Hepatocyte (in vitro differentiated cells): ENCODE results near the gene HS2ST1. TPM values are rescaled to one million over a fixed set of nuclear protein-coding genes. Genes with fewer than 3 reads are reported as not detected.

Source experiments
- DNase-seq: peaks from one replicate; pipeline ENCODE4 v3.0.0-alpha.2; 2016; ENCODE audit warnings: low spot score
- H2AFZ ChIP-seq: fragments of 200-600 bp; sonication (generic); 2 replicates; pipeline ENCODE4 v1.6.0; 2016; ENCODE audit warnings: antibody characterized with exemption, mild to moderate bottlenecking
- H3K27ac ChIP-seq: fragments of 200-600 bp; sonication (generic); 2 replicates; pipeline ENCODE4 v1.5.1; 2016; ENCODE audit warnings: mild to moderate bottlenecking
- H3K27me3 ChIP-seq: fragments of 200-600 bp; sonication (generic); 2 replicates; pipeline ENCODE4 v1.6.1; 2016
- H3K36me3 ChIP-seq: fragments of 200-600 bp; sonication (generic); replicated peaks from 2 replicates; pipeline ENCODE4 v1.5.1; 2016; ENCODE audit warnings: low read depth; ENCODE audit not compliant: insufficient read depth
- H3K4me1 ChIP-seq: fragments of 200-600 bp; sonication (generic); 2 replicates; pipeline ENCODE4 v1.5.1; 2016; ENCODE audit warnings: mild to moderate bottlenecking, moderate library complexity; ENCODE audit not compliant: insufficient read depth
- H3K4me2 ChIP-seq: fragments of 200-600 bp; sonication (generic); 2 replicates; pipeline ENCODE4 v1.6.0; 2016
- H3K4me3 ChIP-seq: fragments of 200-600 bp; sonication (generic); 2 replicates; pipeline ENCODE4 v1.5.1; 2016; ENCODE audit warnings: mild to moderate bottlenecking
- H3K79me2 ChIP-seq: fragments of 200-600 bp; sonication (generic); 2 replicates; pipeline ENCODE4 v1.6.0; 2017; ENCODE audit warnings: mild to moderate bottlenecking
- H3K9me2 ChIP-seq: fragments of 200-600 bp; sonication (generic); replicated peaks from 2 replicates; pipeline ENCODE4 v1.6.0; 2017; ENCODE audit warnings: mild to moderate bottlenecking; ENCODE audit not compliant: insufficient read depth
- H3K9me3 ChIP-seq: fragments of 200-600 bp; sonication (generic); 2 replicates; pipeline ENCODE4 v1.5.1; 2016; ENCODE audit warnings: low read depth, mild to moderate bottlenecking
- H4K20me1 ChIP-seq: fragments of 200-600 bp; sonication (generic); 2 replicates; pipeline ENCODE4 v1.6.0; 2016; ENCODE audit warnings: mild to moderate bottlenecking; ENCODE audit not compliant: insufficient read depth, poor library complexity, severe bottlenecking
- CTCF ChIP-seq: fragments of 200-600 bp; sonication (generic); IDR thresholded peaks from 2 replicates; pipeline ENCODE4 v1.5.1; 2016; ENCODE audit warnings: antibody characterized with exemption, mild to moderate bottlenecking; ENCODE audit not compliant: poor library complexity
- EZH2 ChIP-seq: fragments of 200-600 bp; sonication (generic); IDR thresholded peaks from 2 replicates; pipeline ENCODE4 v1.6.1; 2016; ENCODE audit warnings: antibody characterized with exemption, mild to moderate bottlenecking, borderline replicate concordance
- EZH2phosphoT487 ChIP-seq: fragments of 200-600 bp; sonication (generic); IDR thresholded peaks from one replicate; pipeline ENCODE4 v1.6.1; 2018; ENCODE audit warnings: antibody characterized with exemption, mild to moderate bottlenecking, low read depth, moderate library complexity; ENCODE audit not compliant: unreplicated experiment, severe bottlenecking
- whole genome bisulfite sequencing: methylation state at CpG from one replicate; pipeline ENCODE4 v1.1.6; 2016; ENCODE audit warnings: low lambda C conversion rate; ENCODE audit errors: missing lambda C conversion rate; 5-methylcytosine and 5-hydroxymethylcytosine counted together
- polyA plus RNA-seq: library from polyadenylated mRNA; unstranded; fragments of >200 nt; fragmentation: Nextera tagmentation; extraction: Ambion mirVana; gene quantifications from 2 replicates; pipeline ENCODE4 v1.2.1, GENCODE V29; 2016
- total RNA-seq: library from RNA; depleted of rRNA; stranded (reverse); fragments of >200 nt; gene quantifications from 2 replicates; pipeline ENCODE4 v1.2.3, GENCODE V29; 2014

The HS2ST1 gene
- total and polyA plus RNA-seq, 2 experiments from 2014 or later: 19.1 to 42.3 TPM

DNA sequence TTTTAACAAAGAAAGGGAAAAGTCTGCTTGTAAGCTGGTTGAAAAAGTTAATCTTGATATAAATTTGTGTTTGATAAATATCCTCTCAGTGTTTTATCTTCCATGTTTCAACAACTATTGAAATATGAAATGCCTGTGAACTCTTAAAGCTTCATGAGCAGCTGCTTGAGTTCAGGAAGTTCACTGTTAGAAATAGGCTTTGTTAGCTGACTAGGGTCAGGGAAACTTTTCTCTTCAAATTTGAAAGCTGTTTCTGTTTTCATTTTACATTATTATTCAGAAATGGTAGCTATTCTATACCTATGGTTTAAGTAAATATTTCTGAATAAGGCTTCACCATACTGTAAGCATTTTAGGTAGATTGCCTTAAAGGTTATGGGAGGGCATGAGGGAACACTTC, 191.7 kb downstream of the HS2ST1 start:
- no peaks in the 10 kb centered on the region for H3K9me2 ChIP-seq
- no peak overlapping the region for H2AFZ ChIP-seq
- H3K79me2 ChIP-seq: no peaks in the 10 kb centered on the region
- no peaks in the 10 kb centered on the region for H3K9me3 ChIP-seq
- H3K27me3 ChIP-seq: no peaks in the 10 kb centered on the region
- no peaks in the 10 kb centered on the region for H4K20me1 ChIP-seq
- DNase-seq: no peak
- TF ChIP-seq EZH2phosphoT487 (no peak), CTCF (no peak), EZH2 (no peak)
- no peak overlapping the region for H3K4me2 ChIP-seq
- no peaks in the 10 kb centered on the region for H3K36me3 ChIP-seq
- peak overlapping the region; percentile 11 for H3K27ac ChIP-seq
- H3K4me3 ChIP-seq: no peak overlapping the region
- H3K4me1 ChIP-seq: peaks cover 14% of the 10 kb centered on the region

DNA sequence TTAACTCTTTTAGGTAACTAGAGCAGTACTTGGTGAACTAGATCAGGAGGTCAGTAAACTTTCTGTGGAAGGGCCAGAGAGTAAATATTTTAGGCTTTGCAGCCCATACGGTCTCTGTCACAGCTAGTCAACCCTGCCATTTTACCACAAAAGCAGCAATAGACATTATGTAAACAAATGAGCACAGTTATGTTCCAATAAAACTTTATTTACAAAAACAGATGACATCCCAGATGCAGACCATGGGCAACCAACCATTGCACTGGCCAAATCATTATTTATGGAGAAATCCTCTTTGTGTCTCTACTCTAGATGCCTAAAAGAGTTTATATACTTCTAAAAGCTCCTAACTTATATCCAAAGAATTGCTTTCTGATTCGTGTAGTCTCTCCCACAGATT, 192.4 kb downstream of the HS2ST1 start:
- WGBS: 49% methylated on average over 2 of the region's 2 CpGs
- H3K9me2 ChIP-seq: no peaks in the 10 kb centered on the region

GRCh38 chr1:87108228-87108627, 193.8 kb downstream of the HS2ST1 start:
- DNase-seq: no peak
- H3K9me2 ChIP-seq: no peaks in the 10 kb centered on the region
- no peaks in the 10 kb centered on the region for H3K36me3 ChIP-seq
- H2AFZ ChIP-seq: no peak overlapping the region
- 76% methylated on average over 1 of the region's 1 CpG for WGBS
- TF ChIP-seq EZH2 (no peak), CTCF (no peak), EZH2phosphoT487 (no peak)
- H3K9me3 ChIP-seq: no peaks in the 10 kb centered on the region
- no peak overlapping the region for H3K4me2 ChIP-seq
- peak overlapping the region; percentile 20 for H3K27ac ChIP-seq
- no peak overlapping the region for H3K4me3 ChIP-seq
- H3K79me2 ChIP-seq: no peaks in the 10 kb centered on the region
- H3K4me1 ChIP-seq: peaks cover 27% of the 10 kb centered on the region
- no peaks in the 10 kb centered on the region for H3K27me3 ChIP-seq
- H4K20me1 ChIP-seq: no peaks in the 10 kb centered on the region

More for the DNA sequence above, 192.4 kb downstream of the HS2ST1 start:
- Histone ChIP-seq H3K4me1 (peaks cover 19% of the 10 kb centered on the region), H3K27me3 (no peaks in the 10 kb centered on the region), H4K20me1 (no peaks in the 10 kb centered on the region), H3K27ac (peak overlapping the region; percentile 38), H3K4me3 (no peak overlapping the region), H3K4me2 (no peak overlapping the region), H3K79me2 (no peaks in the 10 kb centered on the region), H3K9me3 (no peaks in the 10 kb centered on the region), H2AFZ (no peak overlapping the region), H3K36me3 (no peaks in the 10 kb centered on the region)
- TF ChIP-seq EZH2phosphoT487 (no peak), CTCF (no peak), EZH2 (no peak)
- DNase-seq: no peak

GRCh38 chr1:87108814-87109411, 194.5 kb downstream of the HS2ST1 start:
- Histone ChIP-seq H3K27ac (no peak overlapping the region), H3K79me2 (no peaks in the 10 kb centered on the region), H3K36me3 (no peaks in the 10 kb centered on the region), H3K4me2 (no peak overlapping the region), H4K20me1 (no peaks in the 10 kb centered on the region), H3K27me3 (no peaks in the 10 kb centered on the region), H3K4me3 (no peak overlapping the region), H3K9me2 (no peaks in the 10 kb centered on the region), H2AFZ (no peak overlapping the region), H3K9me3 (no peaks in the 10 kb centered on the region), H3K4me1 (peaks cover 22% of the 10 kb centered on the region)
- no peak for DNase-seq
- TF ChIP-seq EZH2: no peak
- no peak for TF ChIP-seq CTCF
- no peak for TF ChIP-seq EZH2phosphoT487
- WGBS: 95% methylated on average over 1 of the region's 1 CpG
